Naive thymus-derived CD4-positive, alpha-beta T cell (primary cell): ENCODE measurements around the gene SLC25A39. TPM values are rescaled to one million over a fixed set of nuclear protein-coding genes. Genes with fewer than 3 reads are reported as not detected.
"Not testable (repeated sequence)": the region's sequence is repeated elsewhere in the genome, so short reads cannot be mapped to it uniquely, and the experiment has no call there.

Experiments used
- ATAC-seq: fragments of 150-1000 bp; cut with Tn5 transposase; 2 replicates; pipeline ENCODE4 v1.10.0; 2021; ENCODE audit warnings: mild to moderate bottlenecking, moderate library complexity
- CTCF ChIA-PET: fragments of 350-600 bp; sonication (Branson Sonifier 250); formaldehyde crosslinking; loops from one replicate; lab custom pipeline; 2021; ENCODE audit warnings: antibody characterized with exemption; lab: Charles Lee
- POLR2A ChIA-PET: fragments of 350-600 bp; sonication (Branson Sonifier 250); formaldehyde crosslinking; loops from one replicate; lab custom pipeline; 2021; ENCODE audit warnings: antibody characterized with exemption, inconsistent platforms; lab: Charles Lee
- DNase-seq, 9 donors: peaks; one replicate each; pipeline versions ENCODE4 v3.0.0 to v3.0.0-alpha.2; 2020 to 2022; ENCODE audit warnings: mixed read lengths in 1 of 9
- H3K27ac ChIP-seq: one replicate; pipeline ENCODE4 v1.7.0; 2013; ENCODE audit warnings: mild to moderate bottlenecking, low read depth, low read length, moderate library complexity
- H3K27me3 ChIP-seq, 2 donors: one replicate each; pipeline ENCODE4 v1.7.0; 2013; ENCODE audit warnings: low read length in 2 of 2, mild to moderate bottlenecking in 2 of 2, moderate library complexity in 2 of 2; ENCODE audit not compliant: control insufficient read depth in 2 of 2, insufficient read depth in 2 of 2
- H3K36me3 ChIP-seq, 3 experiments: 1 replicate in 2 of 3; 2 replicates in 1 of 3; pipeline ENCODE4 v1.7.0; 2013; ENCODE audit warnings: low read length in 3 of 3, mild to moderate bottlenecking in 3 of 3, moderate library complexity in 1 of 3; ENCODE audit not compliant: insufficient read depth in 3 of 3, control insufficient read depth in 2 of 3
- H3K4me1 ChIP-seq, 2 donors: one replicate each; pipeline ENCODE4 v1.7.0; 2013; ENCODE audit warnings: low read length in 2 of 2, mild to moderate bottlenecking in 2 of 2, moderate library complexity in 1 of 2; ENCODE audit not compliant: control insufficient read depth in 2 of 2, insufficient read depth in 2 of 2
- H3K4me3 ChIP-seq: 2 replicates; pipeline ENCODE4 v1.7.0; 2013; ENCODE audit warnings: mild to moderate bottlenecking, low read length
- H3K9me3 ChIP-seq, 3 experiments: 1 replicate in 2 of 3; 2 replicates in 1 of 3; pipeline ENCODE4 v1.7.0; 2013; ENCODE audit warnings: low read length in 3 of 3; ENCODE audit not compliant: control insufficient read depth in 2 of 3
- H3K27ac Mint-ChIP-seq, 9 donors: one replicate each; pipeline ENCODE4 v1.8.0; 2020 to 2022; ENCODE audit warnings: mixed read lengths in 9 of 9, mild to moderate bottlenecking in 8 of 9, moderate library complexity in 5 of 9, inconsistent platforms in 2 of 9
- H3K27me3 Mint-ChIP-seq, 5 donors: one replicate each; pipeline ENCODE4 v1.8.0; 2021 to 2022; ENCODE audit warnings: mixed read lengths in 5 of 5, mild to moderate bottlenecking in 1 of 5
- H3K36me3 Mint-ChIP-seq, 5 donors: one replicate each; pipeline ENCODE4 v1.8.0; 2020 to 2022; ENCODE audit warnings: mixed read lengths in 5 of 5, mild to moderate bottlenecking in 3 of 5, inconsistent platforms in 1 of 5
- H3K4me1 Mint-ChIP-seq, 7 donors: one replicate each; pipeline ENCODE4 v1.8.0; 2020 to 2022; ENCODE audit warnings: mixed read lengths in 7 of 7, mild to moderate bottlenecking in 3 of 7, inconsistent platforms in 1 of 7
- H3K4me3 Mint-ChIP-seq, 10 donors: one replicate each; pipeline ENCODE4 v1.8.0; 2020 to 2022; ENCODE audit warnings: mild to moderate bottlenecking in 10 of 10, mixed read lengths in 10 of 10, moderate library complexity in 6 of 10, inconsistent platforms in 2 of 10
- H3K9me3 Mint-ChIP-seq, 11 donors: one replicate each; pipeline ENCODE4 v1.8.0; 2020 to 2022; ENCODE audit warnings: mixed read lengths in 11 of 11, mild to moderate bottlenecking in 4 of 11, inconsistent platforms in 1 of 11, moderate library complexity in 1 of 11
- intact Hi-C, 2 donors: fragments of 100-400 bp; cut with micrococcal nuclease; formaldehyde crosslinking; loops; one replicate each; pipeline ENCODE4 v1.15.1; 2023
- polyA plus RNA-seq, 2 donors: library from polyadenylated mRNA; unstranded; fragments of 300-500 nt; fragmentation: Illumina TruSeq; gene quantifications; one replicate each; pipeline ENCODE4 v1.2.3, GENCODE V29; 2021
- total RNA-seq, 6 experiments: library from RNA in 5 of 6; stranded (reverse) in 5 of 6; gene quantifications; 1 replicate in 5 of 6; 2 replicates in 1 of 6; pipeline ENCODE4 v1.2.3 and lab custom pipeline; 2021 to 2026

The SLC25A39 gene
- total and polyA plus RNA-seq, 7 experiments from 2014 or later = 75.4 to 155 (median 104) TPM

DNA sequence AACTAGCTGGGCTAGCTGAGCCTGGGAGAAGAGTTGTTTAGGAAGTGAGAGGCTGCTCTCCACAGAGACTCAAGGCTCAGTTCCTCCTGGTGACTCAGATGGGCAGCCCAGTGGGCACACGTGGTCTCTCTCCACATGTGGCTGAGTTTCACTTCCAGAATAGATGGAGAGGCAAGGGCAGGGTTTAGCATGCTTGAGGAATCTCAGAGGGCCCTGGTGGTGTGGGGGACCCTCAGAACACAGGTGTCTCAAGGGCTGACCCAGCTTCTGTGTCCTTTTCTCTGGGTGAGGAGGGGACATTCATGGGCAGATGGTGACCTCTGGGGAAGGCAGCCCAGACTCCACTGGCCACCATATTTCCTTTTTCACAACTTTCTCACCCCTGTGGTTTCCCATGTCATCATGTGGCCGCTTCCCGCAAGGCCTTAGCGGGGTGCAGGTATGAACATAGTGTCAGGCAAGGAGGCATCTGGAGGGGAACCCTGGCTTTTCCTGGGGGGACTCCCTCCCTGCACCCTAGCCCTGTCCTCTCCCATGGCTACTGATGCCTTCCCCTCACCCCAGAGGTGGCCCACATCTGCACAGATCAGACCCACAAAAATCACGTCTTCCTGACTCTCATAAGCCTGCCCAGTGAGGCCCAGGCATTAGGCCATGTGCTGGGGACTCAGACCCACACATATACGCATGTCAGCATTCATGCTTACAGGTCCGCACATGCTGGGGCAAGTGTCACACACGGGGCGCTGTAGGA, 23.8 kb upstream of the SLC25A39 start:
- ATAC-seq (peak; percentile 54), DNase-seq (no peak)
- Mint-ChIP-seq H3K36me3 (peaks cover 0 to 4% (median 0%) of the 10 kb centered on the region in 5 donors), H3K4me1 (peaks cover 8 to 28% (median 22%) of the 10 kb centered on the region in 7 donors), H3K9me3 (no peaks in the 10 kb centered on the region), H3K27ac (no peak overlapping the region), H3K27me3 (peaks cover 0 to 9% (median 5%) of the 10 kb centered on the region in 5 donors), H3K4me3 (no peak overlapping the region)
- no peak overlapping the region for H3K4me3 ChIP-seq
- peaks cover 6% of the 10 kb centered on the region in 2 donors for H3K4me1 ChIP-seq
- no peaks in the 10 kb centered on the region for H3K27me3 ChIP-seq
- no peaks in the 10 kb centered on the region for H3K9me3 ChIP-seq
- H3K36me3 ChIP-seq = peaks cover 0 to 13% (median 0%) of the 10 kb centered on the region in 3 experiments
- intact Hi-C loops = loop anchor here (5.0 kb wide), 2 partner anchors 226 to 276 kb away; partner anchors contain the start of genes G6PC3 (in 1 of the 2) and HDAC5 (in 1 of the 2)
- no peak overlapping the region for H3K27ac ChIP-seq
- CTCF ChIA-PET = no interaction called here
- POLR2A ChIA-PET = no interaction called here

GRCh38 chr17:44347206-44348055, 22.8 kb upstream of the SLC25A39 start:
- POLR2A ChIA-PET, H3K4me1 ChIP-seq, H3K4me3 Mint-ChIP-seq, H3K9me3 ChIP-seq, H3K9me3 Mint-ChIP-seq, H3K4me3 ChIP-seq, ATAC-seq, H3K27me3 ChIP-seq, H3K36me3 Mint-ChIP-seq, H3K27ac ChIP-seq, DNase-seq: not testable (repeated sequence)
- CTCF ChIA-PET = interaction anchor here (0.7 to 1.0 kb wide), 5 partner anchors 9 to 1014 kb away, joined by 3 to 6 read pairs (median 4); no protein-coding TSS in a partner anchor
- H3K27me3 Mint-ChIP-seq = peaks cover 0 to 13% (median 5%) of the 10 kb centered on the region in 5 donors
- H3K27ac Mint-ChIP-seq = peak overlapping the region in 1 of 9 donors; percentile 51
- peaks cover 8 to 28% (median 19%) of the 10 kb centered on the region in 7 donors for H3K4me1 Mint-ChIP-seq
- peaks cover 0 to 11% (median 0%) of the 10 kb centered on the region in 3 experiments for H3K36me3 ChIP-seq
- intact Hi-C loops = loop anchor here (5.0 kb wide), 2 partner anchors 225 to 275 kb away; partner anchors contain the start of genes G6PC3 (in 1 of the 2) and HDAC5 (in 1 of the 2)

- peaks cover 0 to 19% (median 5%) of the 10 kb centered on the region in 5 donors for H3K27me3 Mint-ChIP-seq
- H3K36me3 ChIP-seq = no peaks in the 10 kb centered on the region
Observed at GRCh38 chr17:44346064-44346844, 21.6 kb upstream of the SLC25A39 start.

DNA sequence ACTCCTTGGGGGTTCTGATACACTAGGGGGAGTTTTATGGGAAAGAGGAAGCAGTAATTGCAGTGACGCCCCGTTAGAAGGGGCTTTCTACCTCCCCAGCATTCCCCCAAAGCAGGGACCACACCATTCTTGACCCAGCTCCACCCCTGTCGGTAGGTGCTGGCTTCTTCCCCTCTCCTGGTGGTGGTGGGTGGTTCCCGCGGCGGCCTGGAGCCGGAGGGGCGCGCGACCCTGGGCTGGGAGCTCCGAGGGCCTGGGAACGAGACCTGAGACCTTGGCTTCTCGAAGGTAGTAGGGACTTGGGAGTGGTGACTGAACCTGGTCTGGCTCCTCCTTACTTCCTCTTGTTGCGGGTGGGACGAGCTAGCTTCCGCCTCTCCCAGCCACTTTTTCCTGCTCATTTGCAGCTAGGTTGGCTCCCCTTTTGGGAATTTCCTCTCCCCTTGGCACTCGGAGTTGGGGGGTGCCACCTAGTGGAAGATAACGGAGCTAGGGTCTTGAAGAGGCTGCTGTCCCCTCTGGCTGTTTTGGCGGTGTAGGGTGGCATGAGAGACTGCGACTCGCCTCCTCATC, 20.9 kb upstream of the SLC25A39 start:
- peaks cover 8 to 28% (median 19%) of the 10 kb centered on the region in 7 donors for H3K4me1 Mint-ChIP-seq
- no peaks in the 10 kb centered on the region for H3K36me3 Mint-ChIP-seq
- DNase-seq (peak in 7 of 9 donors; percentile 31 to 46 (median 40)), ATAC-seq (peak; percentile 45)
- no peaks in the 10 kb centered on the region for H3K27me3 ChIP-seq
- H3K27ac Mint-ChIP-seq = peak overlapping the region; percentile 42 to 88 (median 79)
- ChIA-PET POLR2A (interaction anchor here (0.6 to 1.8 kb wide), 14 partner anchors 9 to 283 kb away, joined by 3 to 7 read pairs (median 3); partner anchors contain the start of genes GPATCH8 and SLC25A39), CTCF (interaction anchor here (0.5 to 2.8 kb wide), 16 partner anchors 10 to 382 kb away, joined by 3 to 29 read pairs (median 4); partner anchors contain the start of genes FAM171A2, HDAC5 and TMUB2)
- peak overlapping the region; percentile 71 for H3K27ac ChIP-seq
- H3K9me3 ChIP-seq = no peaks in the 10 kb centered on the region
- H3K4me3 Mint-ChIP-seq = peak overlapping the region; percentile 88 to 96 (median 93)
- H3K4me1 ChIP-seq = peaks cover 6% of the 10 kb centered on the region in 2 donors
- no peaks in the 10 kb centered on the region for H3K9me3 Mint-ChIP-seq
- H3K36me3 ChIP-seq = no peaks in the 10 kb centered on the region
- intact Hi-C loops = loop anchor here (1.0 to 5.0 kb wide), 11 partner anchors 15 to 273 kb away; partner anchors contain the start of genes FAM171A2 (in 1 of the 2), G6PC3 (in 1 of the 2), HDAC5 (in 1 of the 2) and HROB (in 1 of the 2)
- peaks cover 0 to 21% (median 5%) of the 10 kb centered on the region in 5 donors for H3K27me3 Mint-ChIP-seq
- H3K4me3 ChIP-seq = peak overlapping the region; percentile 88

More at GRCh38 chr17:44346064-44346844, 21.6 kb upstream of the SLC25A39 start:
- Histone ChIP-seq H3K27me3 (no peaks in the 10 kb centered on the region), H3K4me1 (peaks cover 6% of the 10 kb centered on the region in 2 donors), H3K4me3 (peak overlapping the region; percentile 88), H3K9me3 (no peaks in the 10 kb centered on the region), H3K27ac (peak overlapping the region; percentile 71)
- intact Hi-C loops = loop anchor here (5.0 kb wide), 2 partner anchors 224 to 274 kb away; partner anchors contain the start of genes G6PC3 (in 1 of the 2) and HDAC5 (in 1 of the 2)
- H3K4me3 Mint-ChIP-seq = peak overlapping the region; percentile 88 to 96 (median 93)
- no peaks in the 10 kb centered on the region for H3K36me3 Mint-ChIP-seq
- H3K27ac Mint-ChIP-seq = peak overlapping the region in 7 of 9 donors; percentile 72 to 88 (median 82)
- no peaks in the 10 kb centered on the region for H3K9me3 Mint-ChIP-seq
- POLR2A ChIA-PET = interaction anchor here (0.6 to 1.8 kb wide), 11 partner anchors 8 to 283 kb away, joined by 3 to 7 read pairs (median 4); partner anchors contain the start of gene GPATCH8
- CTCF ChIA-PET = interaction anchor here (0.5 to 2.8 kb wide), 12 partner anchors 9 to 383 kb away, joined by 3 to 29 read pairs (median 4); partner anchors contain the start of gene FAM171A2
- no peak for ATAC-seq
- peaks cover 8 to 28% (median 19%) of the 10 kb centered on the region in 7 donors for H3K4me1 Mint-ChIP-seq
- DNase-seq = no peak

GRCh38 chr17:44344939-44345453, 20.4 kb upstream of the SLC25A39 start, which contains the start of gene GRN:
Gene GRN (plus strand): TSS chr17:44345302. CDS start chr17:44349165, 3,863 bp downstream.
- H3K9me3 Mint-ChIP-seq = no peaks in the 10 kb centered on the region
- no peaks in the 10 kb centered on the region for H3K36me3 Mint-ChIP-seq
- intact Hi-C loops = loop anchor here (1.0 to 5.0 kb wide), 11 partner anchors 14 to 273 kb away; partner anchors contain the start of genes FAM171A2 (in 1 of the 2), G6PC3 (in 1 of the 2), HDAC5 (in 1 of the 2) and HROB (in 1 of the 2)
- ChIA-PET POLR2A (interaction anchor here (0.7 to 1.8 kb wide), 13 partner anchors 9 to 282 kb away, joined by 3 to 7 read pairs (median 3); partner anchors contain the start of genes GPATCH8 and SLC25A39), CTCF (interaction anchor here (0.7 to 2.8 kb wide), 10 partner anchors 12 to 222 kb away, joined by 3 to 29 read pairs (median 4); partner anchors contain the start of genes FAM171A2, HDAC5 and TMUB2)
- Histone ChIP-seq H3K4me3 (peak within 1 kb of the TSS; percentile 88), H3K4me1 (peaks cover 6% of the 10 kb centered on the region in 2 donors), H3K9me3 (no peaks in the 10 kb centered on the region), H3K27ac (peak within 1 kb of the TSS; percentile 71), H3K36me3 (no peaks in the 10 kb centered on the region), H3K27me3 (no peaks in the 10 kb centered on the region)
- peak within 1 kb of the TSS; percentile 88 to 96 (median 93) for H3K4me3 Mint-ChIP-seq
- peak; percentile 67 to 85 (median 81) for DNase-seq
- peaks cover 0 to 21% (median 7%) of the 10 kb centered on the region in 5 donors for H3K27me3 Mint-ChIP-seq
- H3K4me1 Mint-ChIP-seq = peaks cover 8 to 28% (median 19%) of the 10 kb centered on the region in 7 donors
- ATAC-seq = peak; percentile 96
- peak within 1 kb of the TSS; percentile 42 to 88 (median 79) for H3K27ac Mint-ChIP-seq
